ENCODE data around the gene GPLD1.

Gene GPLD1

DNA sequence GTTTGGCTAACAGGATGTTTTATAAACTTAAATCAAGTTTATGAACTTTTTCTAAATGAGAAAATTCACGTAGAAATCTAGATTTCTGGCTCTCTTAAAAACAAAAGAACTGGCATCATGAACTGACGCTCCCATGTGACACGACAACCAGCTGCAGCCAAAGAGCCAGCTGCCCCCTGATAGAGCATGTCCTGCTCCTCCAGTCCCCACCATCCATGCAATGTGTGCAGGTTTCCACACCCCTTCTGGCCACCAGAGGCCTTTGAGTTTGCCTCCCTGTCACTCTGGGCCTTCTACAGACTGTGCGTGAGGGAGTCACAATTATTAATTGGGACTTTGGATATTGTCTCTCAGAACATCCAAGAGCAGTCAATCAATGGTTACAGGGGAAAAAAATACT lies 1.6 kb upstream of the GPLD1 start:
- H3K27ac ChIP-seq = no peak overlapping the region
- no peak for DNase-seq (ENCODE audit: low spot score)
- POLR2A ChIA-PET (ENCODE audit: low non-redundant PET) = no interaction called here
- CTCF ChIA-PET = no interaction called here
- TF ChIP-seq, protein P1, sequence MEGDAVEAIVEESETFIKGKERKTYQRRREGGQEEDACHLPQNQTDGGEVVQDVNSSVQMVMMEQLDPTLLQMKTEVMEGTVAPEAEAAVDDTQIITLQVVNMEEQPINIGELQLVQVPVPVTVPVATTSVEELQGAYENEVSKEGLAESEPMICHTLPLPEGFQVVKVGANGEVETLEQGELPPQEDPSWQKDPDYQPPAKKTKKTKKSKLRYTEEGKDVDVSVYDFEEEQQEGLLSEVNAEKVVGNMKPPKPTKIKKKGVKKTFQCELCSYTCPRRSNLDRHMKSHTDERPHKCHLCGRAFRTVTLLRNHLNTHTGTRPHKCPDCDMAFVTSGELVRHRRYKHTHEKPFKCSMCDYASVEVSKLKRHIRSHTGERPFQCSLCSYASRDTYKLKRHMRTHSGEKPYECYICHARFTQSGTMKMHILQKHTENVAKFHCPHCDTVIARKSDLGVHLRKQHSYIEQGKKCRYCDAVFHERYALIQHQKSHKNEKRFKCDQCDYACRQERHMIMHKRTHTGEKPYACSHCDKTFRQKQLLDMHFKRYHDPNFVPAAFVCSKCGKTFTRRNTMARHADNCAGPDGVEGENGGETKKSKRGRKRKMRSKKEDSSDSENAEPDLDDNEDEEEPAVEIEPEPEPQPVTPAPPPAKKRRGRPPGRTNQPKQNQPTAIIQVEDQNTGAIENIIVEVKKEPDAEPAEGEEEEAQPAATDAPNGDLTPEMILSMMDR (conservative IDR thresholded peaks at IDR 0.05; ENCODE audit: low read depth) = no peak

GRCh38 chr6:24489881-24490280 lies 503 bp upstream of the GPLD1 start:
- no peak for DNase-seq (ENCODE audit: low spot score)
- ChIA-PET CTCF (interaction anchor here (1.0 kb wide), 1 partner anchor 31 kb away, joined by 3 read pairs; no protein-coding TSS in a partner anchor), POLR2A (ENCODE audit: low non-redundant PET) (no interaction called here)
- H3K27ac ChIP-seq = no peak overlapping the region
- TF ChIP-seq, protein P1 (conservative IDR thresholded peaks at IDR 0.05; ENCODE audit: low read depth) = no peak

- ChIA-PET CTCF (interaction anchor here (0.6 kb wide), 1 partner anchor 47 kb away, joined by 4 read pairs; no protein-coding TSS in a partner anchor), POLR2A (ENCODE audit: low non-redundant PET) (no interaction called here)
- no peak overlapping the region for H3K27ac ChIP-seq
- TF ChIP-seq, protein P1 (conservative IDR thresholded peaks at IDR 0.05; ENCODE audit: low read depth) = no peak
- DNase-seq (ENCODE audit: low spot score) = no peak
Measured at GRCh38 chr6:24486065-24486464, 3.3 kb downstream of the GPLD1 start.

DNA sequence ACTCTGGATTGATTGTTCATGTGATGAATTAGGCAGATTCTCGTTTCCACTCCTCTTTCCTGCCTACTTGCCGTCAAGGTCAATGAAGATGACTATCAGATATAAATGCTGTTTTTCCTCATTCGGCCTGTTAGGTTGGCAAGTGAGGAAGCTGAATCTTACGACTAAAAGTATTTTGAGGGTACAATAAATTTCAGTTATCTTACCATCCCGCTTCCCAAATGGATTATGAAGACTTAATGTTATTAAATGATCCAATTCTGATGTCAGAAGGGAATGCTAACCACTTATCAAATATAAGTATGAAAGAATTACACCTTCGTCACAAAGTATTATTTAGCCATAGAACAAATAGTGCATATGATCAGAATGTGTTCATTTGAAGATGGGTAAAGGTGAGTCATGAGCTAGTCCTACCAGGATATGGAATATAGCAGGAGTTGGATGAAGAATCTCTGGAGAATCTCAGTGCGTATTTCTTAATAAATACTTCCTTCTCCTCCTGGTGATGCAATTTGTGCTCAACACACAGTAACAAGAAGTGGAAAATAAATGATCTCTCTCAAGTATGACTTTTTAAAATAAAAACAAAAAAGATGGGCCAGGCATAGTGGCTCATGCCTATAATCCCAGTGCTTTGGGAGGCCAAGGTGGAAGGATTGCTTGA lies 4.6 kb downstream of the GPLD1 start:
- ChIA-PET CTCF (no interaction called here), POLR2A (ENCODE audit: low non-redundant PET) (no interaction called here)
- no peak for DNase-seq (ENCODE audit: low spot score)
- H3K27ac ChIP-seq = no peak overlapping the region
- TF ChIP-seq, protein P1 (conservative IDR thresholded peaks at IDR 0.05; ENCODE audit: low read depth) = no peak

GRCh38 chr6:24481449-24481848 lies 7.9 kb downstream of the GPLD1 start:
- ChIA-PET CTCF (interaction anchor here (0.7 kb wide), 1 partner anchor 1086 kb away, joined by 5 read pairs; no protein-coding TSS in a partner anchor), POLR2A (ENCODE audit: low non-redundant PET) (no interaction called here)
- TF ChIP-seq, protein P1 (conservative IDR thresholded peaks at IDR 0.05; ENCODE audit: low read depth) = no peak
- no peak overlapping the region for H3K27ac ChIP-seq
- DNase-seq (ENCODE audit: low spot score) = no peak

- ChIA-PET CTCF (no interaction called here), POLR2A (ENCODE audit: low non-redundant PET) (no interaction called here)
- TF ChIP-seq, protein P1 (conservative IDR thresholded peaks at IDR 0.05; ENCODE audit: low read depth) = no peak
- DNase-seq (ENCODE audit: low spot score) = no peak
- H3K27ac ChIP-seq = no peak overlapping the region
Measured at GRCh38 chr6:24480705-24481104, 8.7 kb downstream of the GPLD1 start.

Data from RWPE1 (cell line).